Aorta (tissue), 5 donors: ENCODE results near the gene SERP1. TPM values are rescaled to one million over a fixed set of nuclear protein-coding genes. Genes with fewer than 3 reads are reported as not detected.

ENCODE experiments used
- ATAC-seq: fragments of 200-7000 bp; cut with Tn5 transposase; one replicate; pipeline ENCODE4 v1.9.1; 2022; ENCODE audit warnings: moderate library complexity; ENCODE audit not compliant: low FRiP score
- DNase-seq, 2 donors: peaks; one replicate each; pipeline ENCODE4 v3.0.0-alpha.2; 2020
- H3K27ac ChIP-seq, 2 donors: one replicate each; pipeline ENCODE4 v1.5.1; 2013; ENCODE audit warnings: low read length in 2 of 2, mild to moderate bottlenecking in 2 of 2, moderate library complexity in 2 of 2, control low read depth in 1 of 2, inconsistent platforms in 1 of 2, low read depth in 1 of 2
- H3K27me3 ChIP-seq, 2 donors: one replicate each; pipeline ENCODE4 v1.6.1; 2013; ENCODE audit warnings: control low read depth in 1 of 2, low read length in 1 of 2, mild to moderate bottlenecking in 1 of 2, moderate library complexity in 1 of 2; ENCODE audit not compliant: insufficient read depth in 2 of 2, control insufficient read depth in 1 of 2
- H3K36me3 ChIP-seq, 2 donors: one replicate each; pipeline ENCODE4 v1.6.1; 2013; ENCODE audit warnings: control low read depth in 1 of 2, low read length in 1 of 2, mild to moderate bottlenecking in 1 of 2; ENCODE audit not compliant: insufficient read depth in 2 of 2, control insufficient read depth in 1 of 2
- H3K4me1 ChIP-seq, 2 donors: one replicate each; pipeline ENCODE4 v1.6.1; 2013; ENCODE audit warnings: low read length in 2 of 2, control low read depth in 1 of 2, mild to moderate bottlenecking in 1 of 2, moderate library complexity in 1 of 2; ENCODE audit not compliant: insufficient read depth in 2 of 2, control insufficient read depth in 1 of 2
- H3K4me3 ChIP-seq, 2 donors: one replicate each; pipeline ENCODE4 v1.5.1; 2013; ENCODE audit warnings: low read length in 2 of 2, control low read depth in 1 of 2, mild to moderate bottlenecking in 1 of 2
- H3K9me3 ChIP-seq: one replicate; pipeline ENCODE4 v1.6.1; 2013; ENCODE audit warnings: mild to moderate bottlenecking, low read length; ENCODE audit not compliant: control insufficient read depth
- WGBS, 2 donors: extraction: QIAGEN DNeasy Blood & Tissue Kit; methylation state at CpG; one replicate each; pipeline ENCODE4 v1.1.7; 2013; 5-methylcytosine and 5-hydroxymethylcytosine counted together
- intact Hi-C, 2 donors: fragments of 100-400 bp; cut with DNase I; formaldehyde crosslinking; loops; one replicate each; pipeline versions ENCODE4 v1.14.2 to v1.15.0; 2022
- polyA plus RNA-seq, 2 donors: library from polyadenylated mRNA; stranded (reverse); fragments of 200-250 nt; gene quantifications; one replicate each; pipeline ENCODE4 v1.2.3, GENCODE V29; 2013
- total RNA-seq, 2 donors: library from RNA; stranded (reverse); fragmentation: NEBNext Ultra II Directional; extraction: Animal tissue kit (Norgen Biotek cat#: 25700); gene quantifications; one replicate each; pipeline ENCODE4 v1.2.1, GENCODE V29; 2021
- donor health status: healthy with polysubstance abuse.
- donor health status: Bipolar disorder and iron deficiency.
- donor health status: DM: no; HTN: no; CAD: no.
- donor health status: DM: no; HTN: no; CAD: no.
- donor health status: DM: yes; HTN: yes; CAD: no.

The SERP1 gene
- total and polyA plus RNA-seq, 4 donors = 71.9 to 92.9 (median 76.6) TPM

DNA sequence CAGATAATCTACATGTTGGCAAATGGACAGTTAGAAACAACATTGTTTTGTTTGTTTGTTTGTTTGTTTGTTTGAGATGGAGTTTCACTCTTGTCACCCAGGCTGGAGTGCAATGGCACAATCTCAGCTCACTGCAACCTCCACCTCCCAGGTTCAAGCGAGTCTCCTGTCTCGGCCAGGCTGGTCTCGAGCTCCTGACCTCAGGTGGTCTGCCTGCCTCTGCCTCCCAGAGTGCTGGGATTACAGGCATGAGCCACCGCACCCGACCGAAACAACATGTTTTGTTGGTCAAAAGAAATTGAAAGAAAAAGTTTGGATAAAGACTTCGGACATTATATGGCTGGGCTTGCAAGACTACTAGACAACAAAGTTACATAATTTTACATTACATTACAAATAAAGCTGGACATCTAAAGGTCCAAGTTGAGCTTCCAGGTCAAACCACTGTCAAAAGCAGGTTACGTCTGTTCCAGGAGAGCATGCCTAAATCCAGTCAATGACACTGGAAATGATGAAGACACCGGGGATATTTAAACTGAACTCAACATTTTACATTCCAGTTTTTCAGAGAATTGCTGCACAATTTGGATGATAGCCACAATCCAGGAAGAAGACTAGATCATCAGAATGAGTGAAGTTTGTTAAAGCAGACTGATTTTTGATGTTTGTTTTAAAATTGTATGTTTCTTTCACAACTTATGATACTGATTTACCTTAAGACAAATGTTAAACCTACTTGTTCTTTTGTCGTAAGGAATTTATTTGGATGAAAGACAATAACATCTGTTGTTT, 18.6 kb downstream of the SERP1 start:
- DNase-seq = no peak
- Histone ChIP-seq H3K4me1 (no peaks in the 10 kb centered on the region), H3K27ac (no peak overlapping the region), H3K9me3 (no peaks in the 10 kb centered on the region), H3K4me3 (no peak overlapping the region), H3K36me3 (no peaks in the 10 kb centered on the region), H3K27me3 (no peaks in the 10 kb centered on the region)
- ATAC-seq = no peak
- intact Hi-C loops = no loop called here
- WGBS, 2 donors = 67 to 69% methylated on average over 10 of the region's 10 CpGs

DNA sequence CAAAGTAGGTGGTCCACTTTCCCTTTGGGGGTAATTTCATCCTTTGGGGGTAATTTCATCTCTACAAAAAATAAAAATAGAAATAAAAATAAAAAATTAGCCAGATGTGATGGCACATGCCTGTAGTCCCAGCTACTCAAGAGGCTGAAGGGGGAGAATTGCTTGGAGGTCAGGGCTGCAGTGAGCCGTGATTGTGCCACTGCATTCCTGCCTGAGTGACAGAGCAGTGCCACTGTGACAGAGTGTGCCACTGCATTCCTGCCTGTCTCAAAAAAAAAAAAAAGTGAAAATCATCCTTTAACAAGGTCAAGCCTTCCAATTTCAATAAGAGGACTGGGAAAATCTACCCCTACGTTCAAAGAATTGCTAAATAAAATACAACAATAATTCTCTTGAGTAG, 22.8 kb downstream of the SERP1 start:
- 84 to 85% methylated on average over 2 of the region's 2 CpGs for WGBS, 2 donors
- no peaks in the 10 kb centered on the region for H3K36me3 ChIP-seq
- intact Hi-C loops = no loop called here

DNA sequence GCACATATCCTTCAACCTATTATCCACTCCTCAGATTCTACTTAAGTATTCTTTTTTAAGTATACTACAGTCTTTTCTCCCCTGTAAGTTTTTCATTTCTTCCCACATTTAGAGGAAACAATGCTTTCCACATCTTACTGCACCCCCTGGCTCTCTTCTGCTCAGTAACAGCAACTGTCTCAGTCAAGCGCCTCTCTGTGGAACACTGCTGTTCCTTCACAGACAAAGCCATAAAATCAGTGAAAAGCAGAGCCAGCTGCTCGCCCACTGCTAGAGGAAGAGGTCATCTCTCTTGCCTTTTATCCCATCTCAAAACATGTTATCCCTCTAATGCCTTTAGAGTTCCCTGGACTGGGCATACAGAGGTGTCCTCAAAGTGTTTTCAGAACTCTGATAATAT, 24.8 kb downstream of the SERP1 start:
- Histone ChIP-seq H3K4me1 (no peaks in the 10 kb centered on the region), H3K36me3 (no peaks in the 10 kb centered on the region), H3K9me3 (no peaks in the 10 kb centered on the region), H3K27ac (no peak overlapping the region), H3K4me3 (no peak overlapping the region), H3K27me3 (no peaks in the 10 kb centered on the region)
- 82 to 85% methylated on average over 2 of the region's 2 CpGs for WGBS, 2 donors
- ATAC-seq (no peak), DNase-seq (no peak)
- intact Hi-C loops = no loop called here

More for the DNA sequence above, 22.8 kb downstream of the SERP1 start:
- no peaks in the 10 kb centered on the region for H3K4me1 ChIP-seq
- DNase-seq = no peak
- H3K27ac ChIP-seq = no peak overlapping the region
- no peaks in the 10 kb centered on the region for H3K27me3 ChIP-seq
- ATAC-seq = no peak
- no peaks in the 10 kb centered on the region for H3K9me3 ChIP-seq
- H3K4me3 ChIP-seq = no peak overlapping the region

- no peaks in the 10 kb centered on the region for H3K4me1 ChIP-seq
- no peaks in the 10 kb centered on the region for H3K36me3 ChIP-seq
- DNase-seq (no peak), ATAC-seq (no peak)
- intact Hi-C loops = no loop called here
- no peak overlapping the region for H3K4me3 ChIP-seq
- H3K9me3 ChIP-seq = no peaks in the 10 kb centered on the region
- WGBS, 2 donors = 73 to 89% methylated on average over 24 of the region's 24 CpGs
- H3K27ac ChIP-seq = no peak overlapping the region
- no peaks in the 10 kb centered on the region for H3K27me3 ChIP-seq
Measured at GRCh38 chr3:150520408-150520807, 25.9 kb downstream of the SERP1 start.

DNA sequence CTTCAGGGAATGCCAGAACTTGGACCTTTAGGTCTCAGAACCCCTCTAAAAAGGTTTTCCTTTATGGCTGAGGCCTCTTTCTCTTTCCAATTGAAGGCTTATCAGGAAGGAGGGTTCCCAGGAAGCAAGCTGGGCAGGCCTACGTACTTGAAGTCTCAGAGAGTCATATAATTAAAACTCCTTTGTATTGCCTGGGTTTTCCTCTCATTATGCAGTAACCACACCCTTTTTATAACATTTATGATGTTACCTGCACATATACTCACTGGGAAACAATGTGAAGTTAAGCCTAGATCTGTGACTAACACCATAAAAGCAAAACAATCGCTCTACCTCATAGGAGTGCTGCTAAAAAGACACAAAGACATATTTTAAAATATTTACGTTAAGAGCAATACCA, 27.3 kb downstream of the SERP1 start:
- DNase-seq (no peak), ATAC-seq (no peak)
- Histone ChIP-seq H3K4me3 (no peak overlapping the region), H3K27ac (no peak overlapping the region), H3K27me3 (no peaks in the 10 kb centered on the region), H3K4me1 (no peaks in the 10 kb centered on the region), H3K36me3 (no peaks in the 10 kb centered on the region), H3K9me3 (no peaks in the 10 kb centered on the region)
- WGBS, 2 donors = 88% methylated on average over 3 of the region's 3 CpGs
- intact Hi-C loops = no loop called here

DNA sequence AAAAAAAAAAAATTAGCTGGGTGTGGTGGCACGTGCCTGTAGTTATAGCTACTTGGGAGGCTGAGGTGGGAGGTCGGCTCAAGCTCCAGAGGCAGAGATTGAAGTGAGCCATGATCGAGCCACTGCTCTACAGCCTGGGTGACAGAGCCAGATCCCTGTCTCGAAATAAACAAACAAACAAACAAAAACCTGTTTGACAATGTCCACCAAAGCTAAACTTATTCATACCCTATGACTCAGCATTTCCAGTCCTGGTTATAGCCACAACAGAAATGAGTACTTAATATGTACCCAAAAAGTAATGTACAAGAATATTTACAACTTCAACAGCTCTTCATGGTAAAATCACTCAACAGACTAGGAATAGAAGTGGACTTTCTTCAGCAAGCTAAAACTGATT, 31.1 kb downstream of the SERP1 start:
- intact Hi-C loops = no loop called here
- H3K27ac ChIP-seq = no peak overlapping the region
- no peaks in the 10 kb centered on the region for H3K27me3 ChIP-seq
- no peaks in the 10 kb centered on the region for H3K4me1 ChIP-seq
- ATAC-seq = no peak
- no peaks in the 10 kb centered on the region for H3K9me3 ChIP-seq
- 95 to 100% methylated on average over 4 of the region's 4 CpGs for WGBS, 2 donors
- H3K4me3 ChIP-seq = no peak overlapping the region
- H3K36me3 ChIP-seq = no peaks in the 10 kb centered on the region
- no peak for DNase-seq

DNA sequence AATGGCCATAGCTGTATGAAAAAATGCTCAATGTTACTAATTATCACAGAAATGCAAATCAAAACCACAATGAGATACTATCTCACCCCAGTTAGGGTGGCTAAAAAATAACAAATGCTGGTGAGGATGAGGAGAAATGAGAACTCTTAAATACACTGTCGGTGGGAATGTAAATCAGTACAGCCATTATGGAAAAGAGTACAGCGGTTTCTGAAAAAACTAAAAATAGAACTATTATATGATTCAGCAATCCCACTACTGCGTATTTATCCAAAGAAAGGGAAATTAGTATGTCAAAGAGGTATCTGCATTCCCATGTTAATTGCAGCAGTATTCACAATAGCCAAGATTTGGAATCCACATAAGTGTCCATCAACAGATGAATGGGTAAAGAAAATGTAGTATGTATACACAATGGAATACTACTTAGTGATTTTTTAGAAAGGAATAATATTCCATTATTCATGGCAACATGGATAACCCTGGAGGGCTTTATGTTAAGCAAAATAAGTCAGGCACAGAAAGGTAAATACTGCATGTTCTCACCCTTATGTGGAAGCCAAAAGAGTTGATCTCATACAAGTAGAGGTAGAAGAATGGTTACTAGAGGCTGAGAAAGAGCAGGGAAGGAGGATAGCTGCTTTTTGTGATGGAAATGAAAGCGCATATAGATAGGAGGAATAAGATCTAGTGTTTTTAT, 35.0 kb downstream of the SERP1 start:
- no peak for DNase-seq
- ATAC-seq = no peak
- H3K4me1 ChIP-seq = no peaks in the 10 kb centered on the region
- 70 to 79% methylated on average over 4 of the region's 4 CpGs for WGBS, 2 donors
- H3K36me3 ChIP-seq = no peaks in the 10 kb centered on the region
- intact Hi-C loops = no loop called here
- H3K27me3 ChIP-seq = no peaks in the 10 kb centered on the region
- no peak overlapping the region for H3K27ac ChIP-seq
- H3K4me3 ChIP-seq = no peak overlapping the region
- H3K9me3 ChIP-seq = no peaks in the 10 kb centered on the region

GRCh38 chr3:150509780-150510179, 36.5 kb downstream of the SERP1 start:
- 94 to 98% methylated on average over 2 of the region's 2 CpGs for WGBS, 2 donors
- DNase-seq (no peak), ATAC-seq (no peak)
- Histone ChIP-seq H3K4me1 (no peaks in the 10 kb centered on the region), H3K36me3 (no peaks in the 10 kb centered on the region), H3K27me3 (no peaks in the 10 kb centered on the region), H3K27ac (no peak overlapping the region), H3K9me3 (no peaks in the 10 kb centered on the region), H3K4me3 (no peak overlapping the region)
- intact Hi-C loops = no loop called here

DNA sequence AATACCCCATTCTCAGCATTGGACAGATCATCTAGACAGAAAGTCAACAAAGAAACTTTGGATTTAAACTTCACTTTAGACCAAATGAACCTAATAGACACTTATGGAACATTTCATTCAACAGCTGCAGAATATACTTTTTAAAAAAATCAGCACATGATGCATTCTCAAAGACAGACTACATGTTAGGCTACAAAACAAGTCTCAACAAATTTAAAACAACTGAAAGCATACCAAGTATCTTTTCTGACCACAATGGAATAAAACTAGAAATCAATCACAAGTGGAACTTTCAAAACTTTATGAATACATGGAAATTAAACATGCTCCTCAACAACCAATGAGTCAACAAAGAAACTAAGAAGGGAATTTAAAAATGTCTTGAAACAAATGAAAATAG, 37.9 kb downstream of the SERP1 start:
- Histone ChIP-seq H3K4me1 (no peaks in the 10 kb centered on the region), H3K9me3 (no peaks in the 10 kb centered on the region), H3K27ac (no peak overlapping the region), H3K27me3 (no peaks in the 10 kb centered on the region), H3K4me3 (no peak overlapping the region), H3K36me3 (no peaks in the 10 kb centered on the region)
- no peak for DNase-seq
- no peak for ATAC-seq
- intact Hi-C loops = no loop called here
